Aorta (tissue), 5 donors: ENCODE measurements around the gene LMNTD1. TPM values are rescaled to one million over a fixed set of nuclear protein-coding genes. Genes with fewer than 3 reads are reported as not detected.

Source experiments
- ATAC-seq: fragments of 200-7000 bp; cut with Tn5 transposase; one replicate; pipeline ENCODE4 v1.9.1; 2022; ENCODE audit warnings: moderate library complexity; ENCODE audit not compliant: low FRiP score
- DNase-seq, 2 donors: peaks; one replicate each; pipeline ENCODE4 v3.0.0-alpha.2; 2020
- H3K27ac ChIP-seq, 2 donors: one replicate each; pipeline ENCODE4 v1.5.1; 2013; ENCODE audit warnings: low read length in 2 of 2, mild to moderate bottlenecking in 2 of 2, moderate library complexity in 2 of 2, control low read depth in 1 of 2, inconsistent platforms in 1 of 2, low read depth in 1 of 2
- H3K27me3 ChIP-seq, 2 donors: one replicate each; pipeline ENCODE4 v1.6.1; 2013; ENCODE audit warnings: control low read depth in 1 of 2, low read length in 1 of 2, mild to moderate bottlenecking in 1 of 2, moderate library complexity in 1 of 2; ENCODE audit not compliant: insufficient read depth in 2 of 2, control insufficient read depth in 1 of 2
- H3K36me3 ChIP-seq, 2 donors: one replicate each; pipeline ENCODE4 v1.6.1; 2013; ENCODE audit warnings: control low read depth in 1 of 2, low read length in 1 of 2, mild to moderate bottlenecking in 1 of 2; ENCODE audit not compliant: insufficient read depth in 2 of 2, control insufficient read depth in 1 of 2
- H3K4me1 ChIP-seq, 2 donors: one replicate each; pipeline ENCODE4 v1.6.1; 2013; ENCODE audit warnings: low read length in 2 of 2, control low read depth in 1 of 2, mild to moderate bottlenecking in 1 of 2, moderate library complexity in 1 of 2; ENCODE audit not compliant: insufficient read depth in 2 of 2, control insufficient read depth in 1 of 2
- H3K4me3 ChIP-seq, 2 donors: one replicate each; pipeline ENCODE4 v1.5.1; 2013; ENCODE audit warnings: low read length in 2 of 2, control low read depth in 1 of 2, mild to moderate bottlenecking in 1 of 2
- H3K9me3 ChIP-seq: one replicate; pipeline ENCODE4 v1.6.1; 2013; ENCODE audit warnings: mild to moderate bottlenecking, low read length; ENCODE audit not compliant: control insufficient read depth
- WGBS, 2 donors: extraction: QIAGEN DNeasy Blood & Tissue Kit; methylation state at CpG; one replicate each; pipeline ENCODE4 v1.1.7; 2013; 5-methylcytosine and 5-hydroxymethylcytosine counted together
- intact Hi-C, 2 donors: fragments of 100-400 bp; cut with DNase I; formaldehyde crosslinking; loops; one replicate each; pipeline versions ENCODE4 v1.14.2 to v1.15.0; 2022
- polyA plus RNA-seq, 2 donors: library from polyadenylated mRNA; stranded (reverse); fragments of 200-250 nt; gene quantifications; one replicate each; pipeline ENCODE4 v1.2.3, GENCODE V29; 2013
- total RNA-seq, 2 donors: library from RNA; stranded (reverse); fragmentation: NEBNext Ultra II Directional; extraction: Animal tissue kit (Norgen Biotek cat#: 25700); gene quantifications; one replicate each; pipeline ENCODE4 v1.2.1, GENCODE V29; 2021
- donor health status: healthy with polysubstance abuse.
- donor health status: Bipolar disorder and iron deficiency.
- donor health status: DM: no; HTN: no; CAD: no.
- donor health status: DM: no; HTN: no; CAD: no.
- donor health status: DM: yes; HTN: yes; CAD: no.

The LMNTD1 gene
- total and polyA plus RNA-seq, 4 donors, result not detected

- Histone ChIP-seq H3K27ac (no peak overlapping the region), H3K9me3 (peaks cover 2% of the 10 kb centered on the region), H3K27me3 (no peaks in the 10 kb centered on the region), H3K4me3 (no peak overlapping the region), H3K4me1 (no peaks in the 10 kb centered on the region), H3K36me3 (no peaks in the 10 kb centered on the region)
- DNase-seq (no peak), ATAC-seq (no peak)
- 29 to 30% methylated on average over 1 of the region's 1 CpG for WGBS, 2 donors
- intact Hi-C loops, result no loop called here
Observed at GRCh38 chr12:25501549-25501948, 51.5 kb downstream of the LMNTD1 start.

- H3K4me1 ChIP-seq, result no peaks in the 10 kb centered on the region
- no peaks in the 10 kb centered on the region for H3K27me3 ChIP-seq
- DNase-seq (no peak), ATAC-seq (no peak)
- 70 to 73% methylated on average over 6 of the region's 6 CpGs for WGBS, 2 donors
- peaks cover 2% of the 10 kb centered on the region for H3K9me3 ChIP-seq
- no peaks in the 10 kb centered on the region for H3K36me3 ChIP-seq
- H3K4me3 ChIP-seq, result no peak overlapping the region
- intact Hi-C loops, result no loop called here
- no peak overlapping the region for H3K27ac ChIP-seq
Observed at GRCh38 chr12:25500651-25501050, 52.4 kb downstream of the LMNTD1 start.

GRCh38 chr12:25497021-25497420, 56.1 kb downstream of the LMNTD1 start:
- Histone ChIP-seq H3K27me3 (no peaks in the 10 kb centered on the region), H3K4me1 (no peaks in the 10 kb centered on the region), H3K36me3 (no peaks in the 10 kb centered on the region), H3K9me3 (peaks cover 2% of the 10 kb centered on the region), H3K4me3 (no peak overlapping the region), H3K27ac (no peak overlapping the region)
- DNase-seq, result no peak
- ATAC-seq, result no peak
- intact Hi-C loops, result no loop called here
- 67% methylated on average over 7 of the region's 7 CpGs for WGBS, 2 donors

GRCh38 chr12:25496098-25496587, 56.9 kb downstream of the LMNTD1 start:
- intact Hi-C loops, result no loop called here
- no peak for ATAC-seq
- H3K36me3 ChIP-seq, result no peaks in the 10 kb centered on the region
- no peak overlapping the region for H3K4me3 ChIP-seq
- WGBS, 2 donors, result 18 to 24% methylated on average over 5 of the region's 5 CpGs
- no peak overlapping the region for H3K27ac ChIP-seq
- H3K27me3 ChIP-seq, result no peaks in the 10 kb centered on the region
- no peaks in the 10 kb centered on the region for H3K4me1 ChIP-seq
- no peak for DNase-seq
- H3K9me3 ChIP-seq, result peaks cover 2% of the 10 kb centered on the region

- no peaks in the 10 kb centered on the region for H3K36me3 ChIP-seq
- intact Hi-C loops, result no loop called here
- peaks cover 2% of the 10 kb centered on the region for H3K9me3 ChIP-seq
- ATAC-seq, result no peak
- H3K27ac ChIP-seq, result no peak overlapping the region
- no peaks in the 10 kb centered on the region for H3K27me3 ChIP-seq
- DNase-seq, result no peak
- H3K4me3 ChIP-seq, result no peak overlapping the region
- H3K4me1 ChIP-seq, result no peaks in the 10 kb centered on the region
- WGBS, 2 donors, result 53 to 56% methylated on average over 1 of the region's 1 CpG
Observed at GRCh38 chr12:25495331-25496097, 57.6 kb downstream of the LMNTD1 start.

- intact Hi-C loops, result no loop called here
- no peaks in the 10 kb centered on the region for H3K4me1 ChIP-seq
- ATAC-seq (no peak), DNase-seq (no peak)
- H3K27me3 ChIP-seq, result no peaks in the 10 kb centered on the region
- no peak overlapping the region for H3K4me3 ChIP-seq
- peaks cover 2% of the 10 kb centered on the region for H3K9me3 ChIP-seq
- H3K36me3 ChIP-seq, result no peaks in the 10 kb centered on the region
- H3K27ac ChIP-seq, result no peak overlapping the region
- 14 to 22% methylated on average over 2 of the region's 2 CpGs for WGBS, 2 donors
Observed at GRCh38 chr12:25494926-25495325, 58.2 kb downstream of the LMNTD1 start.

GRCh38 chr12:25493682-25494081, 59.4 kb downstream of the LMNTD1 start:
- H3K27ac ChIP-seq, result no peak overlapping the region
- H3K4me3 ChIP-seq, result no peak overlapping the region
- no peaks in the 10 kb centered on the region for H3K27me3 ChIP-seq
- no peaks in the 10 kb centered on the region for H3K4me1 ChIP-seq
- ATAC-seq (no peak), DNase-seq (no peak)
- intact Hi-C loops, result no loop called here
- no peaks in the 10 kb centered on the region for H3K36me3 ChIP-seq
- 83 to 96% methylated on average over 3 of the region's 3 CpGs for WGBS, 2 donors
- no peaks in the 10 kb centered on the region for H3K9me3 ChIP-seq

GRCh38 chr12:25491396-25492325, 61.4 kb downstream of the LMNTD1 start:
- no peaks in the 10 kb centered on the region for H3K36me3 ChIP-seq
- no peaks in the 10 kb centered on the region for H3K9me3 ChIP-seq
- no peak overlapping the region for H3K27ac ChIP-seq
- 62 to 67% methylated on average over 4 of the region's 4 CpGs for WGBS, 2 donors
- no peak overlapping the region for H3K4me3 ChIP-seq
- DNase-seq, result no peak
- intact Hi-C loops, result no loop called here
- ATAC-seq, result no peak
- H3K4me1 ChIP-seq, result no peaks in the 10 kb centered on the region
- no peaks in the 10 kb centered on the region for H3K27me3 ChIP-seq
